HG03354 (cell line): ENCODE results near the gene BANP.
"Not testable (repeated sequence)": the region's sequence is repeated elsewhere in the genome, so short reads cannot be mapped to it uniquely, and the experiment has no call there.

Experiments used
- ATAC-seq: cut with Tn5 transposase; IDR thresholded peaks from one replicate; pipeline ENCODE4 v1.9.1; 2021; ENCODE audit warnings: mild to moderate bottlenecking; ENCODE audit not compliant: unreplicated experiment, poor library complexity, severe bottlenecking

The BANP gene

GRCh38 chr16:88090377-88091175 is 139.3 kb downstream of the BANP start:
- ATAC-seq, result not testable (repeated sequence)

GRCh38 chr16:88091221-88091971 is 140.2 kb downstream of the BANP start:
- not testable (repeated sequence) for ATAC-seq

- not testable (repeated sequence) for ATAC-seq
Measured at GRCh38 chr16:88091972-88092302, 140.7 kb downstream of the BANP start.

GRCh38 chr16:88092791-88093555 is 141.7 kb downstream of the BANP start:
- not testable (repeated sequence) for ATAC-seq

- ATAC-seq, result not testable (repeated sequence)
Measured at GRCh38 chr16:88093556-88094252, 142.5 kb downstream of the BANP start.

GRCh38 chr16:88094253-88094575 is 143.0 kb downstream of the BANP start:
- not testable (repeated sequence) for ATAC-seq

- not testable (repeated sequence) for ATAC-seq
Measured at GRCh38 chr16:88094900-88095299, 143.7 kb downstream of the BANP start.

- ATAC-seq, result not testable (repeated sequence)
Measured at GRCh38 chr16:88096659-88097058, 145.4 kb downstream of the BANP start.

- ATAC-seq, result not testable (repeated sequence)
Measured at GRCh38 chr16:88098731-88099562, 147.7 kb downstream of the BANP start.

GRCh38 chr16:88099563-88099890 is 148.3 kb downstream of the BANP start:
- ATAC-seq, result no peak

GRCh38 chr16:88099956-88100355 is 148.7 kb downstream of the BANP start:
- ATAC-seq, result not testable (repeated sequence)

- not testable (repeated sequence) for ATAC-seq
Measured at GRCh38 chr16:88100801-88101622, 149.8 kb downstream of the BANP start.

- not testable (repeated sequence) for ATAC-seq
Measured at GRCh38 chr16:88101623-88102105, 150.4 kb downstream of the BANP start.

- ATAC-seq, result no peak
Measured at GRCh38 chr16:88102597-88102996, 151.4 kb downstream of the BANP start.

- ATAC-seq, result no peak
Measured at GRCh38 chr16:88103011-88103410, 151.8 kb downstream of the BANP start.

GRCh38 chr16:88103581-88104188 is 152.5 kb downstream of the BANP start:
- ATAC-seq, result no peak

GRCh38 chr16:88104363-88104762 is 153.1 kb downstream of the BANP start:
- ATAC-seq, result not testable (repeated sequence)
